ENCODE data around the gene CENPW.

Gene CENPW

GRCh38 chr6:126376682-126377081, 36.8 kb downstream of the CENPW start:
- H3K4ac ChIP-seq (ENCODE audit: low read depth, low read length): no peak overlapping the region
- DNase-seq: peak; percentile 55

DNA sequence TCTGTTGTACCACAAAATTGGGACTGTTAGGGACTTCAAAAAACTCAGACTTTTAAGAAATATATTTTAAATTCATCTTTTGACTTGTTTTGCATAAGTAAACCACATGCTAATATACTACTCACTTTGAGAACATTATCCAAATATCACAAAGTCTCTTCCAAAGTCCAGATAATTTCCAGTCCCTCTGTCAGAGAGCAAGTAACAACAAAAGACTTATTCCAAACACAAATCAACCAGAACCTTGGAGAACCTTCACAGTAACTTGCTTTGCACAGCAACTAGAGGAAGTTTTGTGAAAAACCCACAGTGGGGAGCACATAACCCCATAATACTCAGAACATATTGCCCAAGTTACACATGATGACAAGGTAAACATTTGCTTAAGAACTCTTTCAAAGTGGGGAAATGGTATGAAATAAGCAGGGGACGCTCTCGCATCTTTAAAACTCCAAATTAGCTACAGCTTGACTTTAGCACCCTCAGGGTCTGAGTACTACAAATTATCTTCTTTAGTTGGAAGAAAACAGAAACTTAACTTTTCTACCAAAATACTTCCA, 37.8 kb downstream of the CENPW start:
- Histone ChIP-seq H3K4me3 (ENCODE audit: low read length) (no peak overlapping the region), H2BK120ac (ENCODE audit: low read depth, low read length) (no peak overlapping the region), H4K8ac (ENCODE audit: low read depth, low read length) (no peak overlapping the region), H3K79me2 (ENCODE audit: control insufficient read depth, insufficient read depth, low read length) (no peaks in the 10 kb centered on the region), H3K9ac (ENCODE audit: low read length) (no peak overlapping the region), H4K5ac (ENCODE audit: low read length) (no peak overlapping the region), H3K36me3 (ENCODE audit: control insufficient read depth, insufficient read depth, low read length) (no peaks in the 10 kb centered on the region), H3K27ac (ENCODE audit: low read depth, low read length) (no peak overlapping the region), H3K4me1 (ENCODE audit: control insufficient read depth, low read depth, low read length) (no peaks in the 10 kb centered on the region), H3K4me2 (ENCODE audit: low read length) (no peak overlapping the region), H3K79me1 (ENCODE audit: low read length) (no peaks in the 10 kb centered on the region), H3K56ac (ENCODE audit: low read length) (no peak overlapping the region), H3K23ac (ENCODE audit: low read length) (no peak overlapping the region), H2BK15ac (replicated peaks; ENCODE audit: low read depth) (no peak overlapping the region), H2AK5ac (ENCODE audit: low read length) (no peak overlapping the region), H3K18ac (ENCODE audit: low read length) (no peak overlapping the region), H3K4ac (ENCODE audit: low read depth, low read length) (no peak overlapping the region), H2BK5ac (ENCODE audit: low read length) (no peak overlapping the region), H3K27me3 (ENCODE audit: insufficient read depth, low read length, poor library complexity) (no peaks in the 10 kb centered on the region)
- no CpG with 5 or more reads among the region's 2 CpGs for WGBS (ENCODE audit: extremely low coverage, insufficient coverage, low lambda C conversion rate)
- no peak for DNase-seq

More at GRCh38 chr6:126376682-126377081, 36.8 kb downstream of the CENPW start:
- H3K27ac ChIP-seq (ENCODE audit: low read depth, low read length): no peak overlapping the region
- no peak overlapping the region for H4K5ac ChIP-seq (ENCODE audit: low read length)
- no peak overlapping the region for H2BK15ac ChIP-seq (replicated peaks; ENCODE audit: low read depth)
- no peak overlapping the region for H2BK5ac ChIP-seq (ENCODE audit: low read length)
- H3K18ac ChIP-seq (ENCODE audit: low read length): no peak overlapping the region
- no peaks in the 10 kb centered on the region for H3K27me3 ChIP-seq (ENCODE audit: insufficient read depth, low read length, poor library complexity)
- H3K4me3 ChIP-seq (ENCODE audit: low read length): no peak overlapping the region
- no peaks in the 10 kb centered on the region for H3K36me3 ChIP-seq (ENCODE audit: control insufficient read depth, insufficient read depth, low read length)
- no peaks in the 10 kb centered on the region for H3K4me1 ChIP-seq (ENCODE audit: control insufficient read depth, low read depth, low read length)
- H3K79me2 ChIP-seq (ENCODE audit: control insufficient read depth, insufficient read depth, low read length): no peaks in the 10 kb centered on the region
- no peak overlapping the region for H2BK120ac ChIP-seq (ENCODE audit: low read depth, low read length)
- H3K9ac ChIP-seq (ENCODE audit: low read length): no peak overlapping the region
- H3K56ac ChIP-seq (ENCODE audit: low read length): no peak overlapping the region
- no peak overlapping the region for H3K4me2 ChIP-seq (ENCODE audit: low read length)
- no peaks in the 10 kb centered on the region for H3K79me1 ChIP-seq (ENCODE audit: low read length)
- H4K8ac ChIP-seq (ENCODE audit: low read depth, low read length): no peak overlapping the region
- no peak overlapping the region for H3K23ac ChIP-seq (ENCODE audit: low read length)
- no CpG with 5 or more reads among the region's 2 CpGs for WGBS (ENCODE audit: extremely low coverage, insufficient coverage, low lambda C conversion rate)
- H2AK5ac ChIP-seq (ENCODE audit: low read length): no peak overlapping the region

GRCh38 chr6:126380072-126380583, 40.2 kb downstream of the CENPW start:
- DNase-seq: no peak

DNA sequence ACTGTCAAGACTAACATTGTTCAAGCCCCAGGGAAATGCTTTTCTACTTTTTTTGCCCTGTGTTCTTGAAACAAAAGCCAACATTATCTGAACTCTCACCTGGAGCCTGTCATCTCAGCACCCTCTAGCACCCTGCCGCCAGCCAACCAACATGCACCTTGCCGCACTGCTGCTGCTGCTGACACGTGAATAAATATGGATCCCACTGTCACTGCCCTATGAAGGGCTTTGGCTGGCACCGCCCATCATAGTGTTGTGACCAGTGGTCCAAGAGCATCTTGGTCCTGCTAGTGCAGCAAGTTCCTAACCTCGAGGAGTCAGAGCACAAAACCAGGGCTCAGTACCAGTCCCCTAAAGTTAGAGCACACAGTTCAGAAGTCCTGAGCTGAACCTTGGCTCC, 41.6 kb downstream of the CENPW start:
- Histone ChIP-seq H4K5ac (ENCODE audit: low read length) (no peak overlapping the region), H3K23ac (ENCODE audit: low read length) (no peak overlapping the region), H3K56ac (ENCODE audit: low read length) (no peak overlapping the region), H3K4me1 (ENCODE audit: control insufficient read depth, low read depth, low read length) (no peaks in the 10 kb centered on the region), H2BK5ac (ENCODE audit: low read length) (no peak overlapping the region), H3K79me2 (ENCODE audit: control insufficient read depth, insufficient read depth, low read length) (no peaks in the 10 kb centered on the region), H4K8ac (ENCODE audit: low read depth, low read length) (no peak overlapping the region), H3K27me3 (ENCODE audit: insufficient read depth, low read length, poor library complexity) (no peaks in the 10 kb centered on the region), H3K27ac (ENCODE audit: low read depth, low read length) (no peak overlapping the region), H3K4me2 (ENCODE audit: low read length) (no peak overlapping the region), H2AK5ac (ENCODE audit: low read length) (no peak overlapping the region), H2BK15ac (replicated peaks; ENCODE audit: low read depth) (no peak overlapping the region), H3K4ac (ENCODE audit: low read depth, low read length) (no peak overlapping the region), H3K36me3 (ENCODE audit: control insufficient read depth, insufficient read depth, low read length) (no peaks in the 10 kb centered on the region), H2BK120ac (ENCODE audit: low read depth, low read length) (no peak overlapping the region), H3K79me1 (ENCODE audit: low read length) (no peaks in the 10 kb centered on the region), H3K18ac (ENCODE audit: low read length) (no peak overlapping the region), H3K4me3 (ENCODE audit: low read length) (no peak overlapping the region), H3K9ac (ENCODE audit: low read length) (no peak overlapping the region)
- no peak for DNase-seq
- no CpG with 5 or more reads among the region's 5 CpGs for WGBS (ENCODE audit: extremely low coverage, insufficient coverage, low lambda C conversion rate)

More at GRCh38 chr6:126380072-126380583, 40.2 kb downstream of the CENPW start:
- no peak overlapping the region for H3K9ac ChIP-seq (ENCODE audit: low read length)
- no peak overlapping the region for H3K4me3 ChIP-seq (ENCODE audit: low read length)
- H3K4me1 ChIP-seq (ENCODE audit: control insufficient read depth, low read depth, low read length): no peaks in the 10 kb centered on the region
- no peaks in the 10 kb centered on the region for H3K36me3 ChIP-seq (ENCODE audit: control insufficient read depth, insufficient read depth, low read length)
- no peak overlapping the region for H4K5ac ChIP-seq (ENCODE audit: low read length)
- H3K23ac ChIP-seq (ENCODE audit: low read length): no peak overlapping the region
- H3K27ac ChIP-seq (ENCODE audit: low read depth, low read length): no peak overlapping the region
- no peak overlapping the region for H2BK5ac ChIP-seq (ENCODE audit: low read length)
- H2AK5ac ChIP-seq (ENCODE audit: low read length): no peak overlapping the region
- WGBS (ENCODE audit: extremely low coverage, insufficient coverage, low lambda C conversion rate): no CpG with 5 or more reads among the region's 1 CpG
- no peak overlapping the region for H2BK15ac ChIP-seq (replicated peaks; ENCODE audit: low read depth)
- H3K56ac ChIP-seq (ENCODE audit: low read length): no peak overlapping the region
- no peaks in the 10 kb centered on the region for H3K27me3 ChIP-seq (ENCODE audit: insufficient read depth, low read length, poor library complexity)
- no peak overlapping the region for H4K8ac ChIP-seq (ENCODE audit: low read depth, low read length)
- H3K79me1 ChIP-seq (ENCODE audit: low read length): no peaks in the 10 kb centered on the region
- no peak overlapping the region for H3K4ac ChIP-seq (ENCODE audit: low read depth, low read length)
- H3K4me2 ChIP-seq (ENCODE audit: low read length): no peak overlapping the region
- no peaks in the 10 kb centered on the region for H3K79me2 ChIP-seq (ENCODE audit: control insufficient read depth, insufficient read depth, low read length)
- no peak overlapping the region for H3K18ac ChIP-seq (ENCODE audit: low read length)
- H2BK120ac ChIP-seq (ENCODE audit: low read depth, low read length): no peak overlapping the region

GRCh38 chr6:126383203-126383602, 43.3 kb downstream of the CENPW start:
- H3K27ac ChIP-seq (ENCODE audit: low read depth, low read length): no peak overlapping the region
- H3K27me3 ChIP-seq (ENCODE audit: insufficient read depth, low read length, poor library complexity): no peaks in the 10 kb centered on the region
- H3K4me3 ChIP-seq (ENCODE audit: low read length): no peak overlapping the region
- H3K4me1 ChIP-seq (ENCODE audit: control insufficient read depth, low read depth, low read length): no peaks in the 10 kb centered on the region
- H2BK5ac ChIP-seq (ENCODE audit: low read length): no peak overlapping the region
- H3K4ac ChIP-seq (ENCODE audit: low read depth, low read length): no peak overlapping the region
- H4K5ac ChIP-seq (ENCODE audit: low read length): no peak overlapping the region
- no peak overlapping the region for H2BK120ac ChIP-seq (ENCODE audit: low read depth, low read length)
- no peak overlapping the region for H3K56ac ChIP-seq (ENCODE audit: low read length)
- no peak overlapping the region for H3K18ac ChIP-seq (ENCODE audit: low read length)
- no peak overlapping the region for H3K4me2 ChIP-seq (ENCODE audit: low read length)
- no peak overlapping the region for H4K8ac ChIP-seq (ENCODE audit: low read depth, low read length)
- DNase-seq: no peak
- H3K79me1 ChIP-seq (ENCODE audit: low read length): no peaks in the 10 kb centered on the region
- H3K9ac ChIP-seq (ENCODE audit: low read length): no peak overlapping the region
- H3K36me3 ChIP-seq (ENCODE audit: control insufficient read depth, insufficient read depth, low read length): no peaks in the 10 kb centered on the region
- H3K79me2 ChIP-seq (ENCODE audit: control insufficient read depth, insufficient read depth, low read length): no peaks in the 10 kb centered on the region
- H2AK5ac ChIP-seq (ENCODE audit: low read length): no peak overlapping the region
- H3K23ac ChIP-seq (ENCODE audit: low read length): no peak overlapping the region
- H2BK15ac ChIP-seq (replicated peaks; ENCODE audit: low read depth): no peak overlapping the region

- H2BK120ac ChIP-seq (ENCODE audit: low read depth, low read length): no peak overlapping the region
- H2BK15ac ChIP-seq (replicated peaks; ENCODE audit: low read depth): no peak overlapping the region
- H4K8ac ChIP-seq (ENCODE audit: low read depth, low read length): no peak overlapping the region
- H2AK5ac ChIP-seq (ENCODE audit: low read length): no peak overlapping the region
- H3K4ac ChIP-seq (ENCODE audit: low read depth, low read length): no peak overlapping the region
- WGBS (ENCODE audit: extremely low coverage, insufficient coverage, low lambda C conversion rate): no CpG with 5 or more reads among the region's 1 CpG
- no peaks in the 10 kb centered on the region for H3K27me3 ChIP-seq (ENCODE audit: insufficient read depth, low read length, poor library complexity)
- H3K18ac ChIP-seq (ENCODE audit: low read length): no peak overlapping the region
- no peak overlapping the region for H3K4me2 ChIP-seq (ENCODE audit: low read length)
- H3K23ac ChIP-seq (ENCODE audit: low read length): no peak overlapping the region
- no peaks in the 10 kb centered on the region for H3K36me3 ChIP-seq (ENCODE audit: control insufficient read depth, insufficient read depth, low read length)
- no peak overlapping the region for H4K5ac ChIP-seq (ENCODE audit: low read length)
- no peaks in the 10 kb centered on the region for H3K4me1 ChIP-seq (ENCODE audit: control insufficient read depth, low read depth, low read length)
- no peaks in the 10 kb centered on the region for H3K79me2 ChIP-seq (ENCODE audit: control insufficient read depth, insufficient read depth, low read length)
- no peak for DNase-seq
- no peaks in the 10 kb centered on the region for H3K79me1 ChIP-seq (ENCODE audit: low read length)
- no peak overlapping the region for H3K27ac ChIP-seq (ENCODE audit: low read depth, low read length)
- H3K9ac ChIP-seq (ENCODE audit: low read length): no peak overlapping the region
- H3K56ac ChIP-seq (ENCODE audit: low read length): no peak overlapping the region
- no peak overlapping the region for H3K4me3 ChIP-seq (ENCODE audit: low read length)
- no peak overlapping the region for H2BK5ac ChIP-seq (ENCODE audit: low read length)
These were observed 45.6 kb downstream of the CENPW start for GRCh38 chr6:126385536-126385935.

Data from mesendoderm (in vitro differentiated cells).